ENCODE results near the gene LUM. TPM values are rescaled to one million over a fixed set of nuclear protein-coding genes. Genes with fewer than 3 reads are reported as not detected.

Gene LUM
- total RNA-seq, 4 donors from 2014 or later = 39.9 to 748 (median 222) TPM

DNA sequence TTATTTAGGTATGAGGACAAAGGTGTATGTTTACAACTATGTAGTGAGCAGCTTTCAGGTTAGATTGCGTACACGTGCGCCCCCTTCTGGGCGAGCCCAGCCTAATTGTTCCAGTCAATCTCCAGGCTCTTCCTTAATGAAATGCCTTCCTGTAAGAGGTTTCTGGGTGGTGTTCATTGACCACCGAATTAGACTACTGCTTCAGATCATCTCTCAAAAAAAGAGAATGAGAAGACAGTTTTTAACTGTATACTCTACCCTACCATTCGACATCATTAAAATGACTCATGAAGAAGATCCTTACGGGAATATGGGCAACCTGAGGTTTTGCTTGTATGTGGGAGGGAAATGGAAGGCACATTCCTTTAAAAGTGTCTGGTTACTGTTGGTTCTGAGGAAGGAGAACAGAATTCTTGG, 2.1 kb downstream of the LUM start:
- TF ChIP-seq CTCF (IDR thresholded peaks at IDR 0.05; ENCODE audit: low read depth) = no peak

- no peak for TF ChIP-seq CTCF (IDR thresholded peaks at IDR 0.05; ENCODE audit: low read depth)
Observed at GRCh38 chr12:91108196-91108755, 3.0 kb downstream of the LUM start.

- TF ChIP-seq CTCF (IDR thresholded peaks at IDR 0.05; ENCODE audit: low read depth) = no peak
Observed at GRCh38 chr12:91106283-91106682, 5.0 kb downstream of the LUM start.

DNA sequence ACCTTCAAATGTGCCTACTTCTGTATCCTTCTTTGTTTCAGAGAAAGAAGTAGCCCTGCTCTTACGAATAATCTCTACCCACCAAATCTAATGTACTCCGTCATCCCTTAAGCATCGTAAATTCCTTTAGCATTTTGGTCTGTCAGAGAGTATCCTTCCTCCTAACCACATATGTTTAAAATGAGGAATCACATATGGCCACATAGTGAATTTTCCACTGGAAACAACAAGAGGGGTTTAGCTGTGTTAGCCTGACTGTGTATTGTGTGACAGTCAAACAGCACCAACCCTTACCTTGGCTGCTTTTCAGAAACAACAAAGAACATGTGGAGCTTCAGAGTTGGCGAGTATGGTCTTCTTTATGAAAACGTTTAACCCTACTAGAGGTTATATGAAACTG, 5.5 kb downstream of the LUM start:
- TF ChIP-seq CTCF (IDR thresholded peaks at IDR 0.05; ENCODE audit: low read depth) = no peak

DNA sequence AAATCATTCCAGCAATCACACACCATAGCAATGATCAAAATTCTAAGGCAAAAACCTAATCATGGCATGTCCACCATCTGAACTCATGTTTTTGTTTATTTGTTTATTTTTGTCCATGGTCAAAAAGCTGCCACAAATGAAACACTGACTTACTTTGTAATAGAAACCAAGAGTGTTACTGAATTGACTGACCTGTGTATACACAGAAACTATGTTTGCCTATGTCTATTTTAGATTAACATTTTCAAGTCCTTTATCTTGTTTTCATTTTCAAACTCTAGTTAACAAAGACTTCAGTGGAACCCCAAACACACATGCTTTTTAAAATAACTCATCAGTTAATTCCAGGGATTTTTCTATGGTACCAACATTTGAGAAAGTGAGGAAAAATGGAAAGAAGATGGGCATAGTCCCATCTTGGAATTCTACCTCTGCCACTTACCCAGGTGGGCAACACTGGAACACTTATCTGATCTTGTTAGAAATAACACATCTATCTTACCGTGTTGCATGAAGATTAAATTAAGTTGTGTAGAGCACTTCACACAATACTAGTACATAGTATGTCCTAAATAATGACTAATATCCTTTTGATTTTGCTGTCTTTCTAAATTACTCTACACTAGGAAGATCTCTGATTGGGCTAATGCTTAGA, 6.4 kb downstream of the LUM start:
- TF ChIP-seq CTCF (IDR thresholded peaks at IDR 0.05; ENCODE audit: low read depth) = no peak

GRCh38 chr12:91103624-91104023, 7.7 kb downstream of the LUM start:
- TF ChIP-seq CTCF (IDR thresholded peaks at IDR 0.05; ENCODE audit: low read depth) = no peak

GRCh38 chr12:91103101-91103500, 8.2 kb downstream of the LUM start:
- no peak for TF ChIP-seq CTCF (IDR thresholded peaks at IDR 0.05; ENCODE audit: low read depth)
